Activated T-cell treated with anti-CD3 and anti-CD28 coated beads, Interleukin-2, amount 50 U/mL, for 72 hours (primary cell): Measurements from ENCODE around the gene SMAD1. TPM values are rescaled to one million over a fixed set of nuclear protein-coding genes. Genes with fewer than 3 reads are reported as not detected.

Experiments used
- ATAC-seq, 2 donors: fragments of 150-1000 bp; cut with Tn5 transposase; replicated peaks in 1 of 2; 2 replicates each; pipeline ENCODE4 v1.10.0; 2021; ENCODE audit warnings: moderate library complexity in 2 of 2, mild to moderate bottlenecking in 1 of 2
- DNase-seq, 2 donors: peaks; one replicate each; pipeline ENCODE4 v3.0.0; 2021 to 2022; ENCODE audit warnings: mixed read lengths in 1 of 2
- H3K27ac Mint-ChIP-seq: one replicate; pipeline ENCODE4 v1.8.0; 2022; ENCODE audit warnings: mild to moderate bottlenecking, moderate library complexity, mixed read lengths
- H3K27me3 Mint-ChIP-seq: one replicate; pipeline ENCODE4 v1.8.0; 2022; ENCODE audit warnings: low read depth, mixed read lengths
- H3K36me3 Mint-ChIP-seq, 2 donors: one replicate each; pipeline ENCODE4 v1.8.0; 2022; ENCODE audit warnings: mixed read lengths in 2 of 2, mild to moderate bottlenecking in 1 of 2; ENCODE audit not compliant: insufficient read depth in 2 of 2
- H3K4me1 Mint-ChIP-seq: one replicate; pipeline ENCODE4 v1.8.0; 2022; ENCODE audit warnings: low read depth, mixed read lengths
- H3K4me3 Mint-ChIP-seq, 2 donors: one replicate each; pipeline ENCODE4 v1.8.0; 2022; ENCODE audit warnings: mild to moderate bottlenecking in 2 of 2, mixed read lengths in 2 of 2, moderate library complexity in 2 of 2
- H3K9me3 Mint-ChIP-seq, 2 donors: one replicate each; pipeline ENCODE4 v1.8.0; 2022; ENCODE audit warnings: mixed read lengths in 2 of 2
- total RNA-seq, 2 donors: library from RNA; stranded (reverse); gene quantifications; one replicate each; pipeline ENCODE4 v1.2.3, GENCODE V29; 2022

SMAD1 gene
- total RNA-seq, 2 donors from 2014 or later, result 3.1 to 9.1 TPM

DNA sequence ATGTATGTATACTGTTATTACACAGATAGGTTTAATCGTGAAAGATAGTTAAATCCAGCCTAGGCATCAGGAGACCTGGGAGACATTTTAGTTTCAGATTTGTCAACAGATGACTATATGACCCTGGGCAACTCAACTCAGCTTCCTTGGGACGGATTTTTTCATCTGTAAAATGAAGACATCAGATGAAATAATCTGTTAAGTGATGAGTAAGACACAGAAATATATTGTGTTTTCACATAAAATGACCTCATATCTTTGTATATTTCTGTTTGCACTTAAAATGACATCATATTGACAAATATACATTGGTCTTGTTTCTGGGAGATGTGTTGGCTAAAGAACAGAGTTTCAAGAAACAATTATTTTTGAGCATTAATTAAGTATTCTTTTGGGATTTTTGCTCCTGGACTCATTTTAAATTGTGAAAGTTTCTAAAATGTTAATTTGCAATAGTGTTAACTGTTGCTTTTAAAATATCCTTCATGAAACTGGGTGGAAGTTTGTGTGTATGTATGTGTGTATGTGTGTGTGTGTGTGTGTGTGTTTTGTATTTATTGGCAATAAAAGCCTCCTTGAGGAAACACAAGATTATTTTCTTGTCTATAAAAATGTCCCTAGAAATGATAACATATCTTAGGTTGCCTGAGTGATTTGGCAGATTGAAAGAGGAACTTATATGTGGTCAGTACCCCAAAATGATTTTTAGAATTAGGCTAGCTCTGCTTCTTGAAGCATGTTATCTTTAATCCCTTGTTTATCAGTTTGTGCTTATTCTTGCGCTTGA lies 108.5 kb downstream of the SMAD1 start:
- no peaks in the 10 kb centered on the region for H3K4me1 Mint-ChIP-seq
- DNase-seq (no peak), ATAC-seq (no peak)
- H3K36me3 Mint-ChIP-seq, result peaks cover 0 to 2% of the 10 kb centered on the region in 2 donors
- no peak overlapping the region for H3K27ac Mint-ChIP-seq
- H3K4me3 Mint-ChIP-seq, result no peak overlapping the region
- H3K9me3 Mint-ChIP-seq, result peaks cover 0 to 6% of the 10 kb centered on the region in 2 donors
- H3K27me3 Mint-ChIP-seq, result peaks cover 33% of the 10 kb centered on the region

DNA sequence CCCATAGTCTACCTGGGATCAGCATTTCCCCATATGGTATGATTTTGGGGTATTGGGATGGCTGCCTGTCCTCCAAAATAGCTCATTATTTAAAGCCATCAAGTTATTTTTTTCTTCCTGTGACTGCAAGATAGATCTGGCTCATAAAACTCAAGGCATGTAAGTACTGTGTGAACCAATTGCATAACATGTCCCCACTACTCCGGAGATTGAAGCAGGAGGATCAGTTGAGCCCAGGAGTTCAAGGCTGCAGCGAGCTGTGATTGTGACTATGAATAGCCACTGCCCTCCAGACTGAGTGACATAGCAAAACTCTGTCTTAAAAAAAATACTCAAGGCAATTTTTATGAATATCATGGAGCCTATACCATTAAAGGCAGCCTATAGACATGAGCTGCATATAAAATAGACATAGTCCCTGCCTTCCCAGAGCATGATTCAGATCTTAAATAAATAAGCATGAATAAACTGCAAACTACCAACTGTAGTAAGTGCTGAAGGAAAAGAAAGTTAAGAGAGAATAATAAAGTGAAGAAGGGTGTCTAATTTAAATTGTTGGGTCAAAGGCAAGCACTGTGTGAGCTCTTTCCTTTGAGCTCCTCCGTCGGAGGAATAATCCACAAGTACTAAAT lies 120.6 kb downstream of the SMAD1 start:
- peaks cover 4 to 9% of the 10 kb centered on the region in 2 donors for H3K36me3 Mint-ChIP-seq

DNA sequence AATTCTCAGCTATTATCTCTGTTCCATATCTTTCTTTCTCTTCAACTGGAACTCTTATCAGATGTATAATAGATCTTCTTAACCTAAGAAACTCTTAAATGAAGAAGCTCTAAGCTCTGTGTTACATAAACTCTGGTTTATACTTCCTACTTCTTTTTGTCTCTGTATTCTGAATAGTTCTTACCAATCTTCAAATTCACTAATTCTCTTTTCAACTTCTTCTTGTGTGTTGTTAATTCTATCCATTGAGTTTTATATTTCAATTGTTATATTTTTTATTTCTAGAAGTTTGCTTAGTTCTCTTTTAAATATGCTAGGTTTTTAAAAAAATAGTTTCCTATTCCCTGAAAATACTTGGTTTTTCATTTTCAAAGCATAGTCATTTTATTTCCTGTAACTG lies 124.3 kb downstream of the SMAD1 start:
- peaks cover 14% of the 10 kb centered on the region for H3K27me3 Mint-ChIP-seq
- peaks cover 3 to 9% of the 10 kb centered on the region in 2 donors for H3K36me3 Mint-ChIP-seq

More for the DNA sequence above, 120.6 kb downstream of the SMAD1 start:
- Mint-ChIP-seq H3K4me3 (no peak overlapping the region), H3K9me3 (peaks cover 2 to 12% of the 10 kb centered on the region in 2 donors), H3K27me3 (peaks cover 22% of the 10 kb centered on the region), H3K4me1 (no peaks in the 10 kb centered on the region), H3K27ac (no peak overlapping the region)
- DNase-seq (no peak), ATAC-seq (no peak)

More for the DNA sequence above, 124.3 kb downstream of the SMAD1 start:
- DNase-seq (no peak), ATAC-seq (no peak)
- peaks cover 2 to 10% of the 10 kb centered on the region in 2 donors for H3K9me3 Mint-ChIP-seq
- no peak overlapping the region for H3K27ac Mint-ChIP-seq
- H3K4me3 Mint-ChIP-seq, result no peak overlapping the region
- peaks cover 4% of the 10 kb centered on the region for H3K4me1 Mint-ChIP-seq

Other genes starting within 250 kb of the SMAD1 start
- gene MMAA, start 137.5 kb downstream of the SMAD1 start, total RNA-seq, result 10 to 100 TPM; 16.7 to 17.6 TPM
- not detected for gene C4orf51, start 198.3 kb downstream of the SMAD1 start, total RNA-seq